ENCODE results near the gene ARFGEF2. TPM values are rescaled to one million over a fixed set of nuclear protein-coding genes. Genes with fewer than 3 reads are reported as not detected.
A peak's percentile ranks its signal among the peaks of the same experiment; 100 is the strongest.

ARFGEF2 gene
- total RNA-seq, 4 donors from 2014 or later: 29.9 to 84.7 (median 39.1) TPM

DNA sequence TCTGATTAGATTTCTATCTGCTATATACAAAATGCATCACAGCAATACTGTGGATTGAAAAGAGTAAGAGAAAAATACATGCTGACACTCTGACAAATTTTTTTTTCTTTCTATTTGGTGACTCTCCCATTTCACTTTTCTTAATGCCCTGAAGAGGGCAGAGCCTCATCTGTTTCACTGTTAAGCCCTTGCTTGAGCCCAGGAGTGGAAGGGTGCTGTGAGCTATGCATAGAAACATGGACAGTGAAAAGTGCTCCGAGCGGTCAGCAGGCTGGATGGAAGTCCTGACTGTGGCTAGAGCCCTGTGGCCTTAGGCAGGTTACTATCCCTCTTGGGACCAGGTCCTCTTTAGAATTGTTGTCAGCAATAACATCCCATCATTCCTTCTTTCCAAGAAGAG lies 107.2 kb downstream of the ARFGEF2 start:
- DNase-seq (ENCODE audit: low spot score in 2 of 2): peak in 1 of 2 donors; percentile 26
- no peaks in the 10 kb centered on the region for H3K9me3 ChIP-seq
- no peak for TF ChIP-seq POLR2A (IDR thresholded peaks at IDR 0.05)
- no peak for TF ChIP-seq EP300 (IDR thresholded peaks at IDR 0.05)
- TF ChIP-seq POLR2AphosphoS5 (IDR thresholded peaks at IDR 0.05): no peak
- TF ChIP-seq CTCF (IDR thresholded peaks at IDR 0.05): no peak
- H3K4me1 ChIP-seq: no peaks in the 10 kb centered on the region
- peaks cover 82% of the 10 kb centered on the region for H3K36me3 ChIP-seq
- WGBS: 72% methylated on average over 2 of the region's 2 CpGs
- H3K27ac ChIP-seq: no peak overlapping the region
- H3K27me3 ChIP-seq: no peaks in the 10 kb centered on the region
- no peak overlapping the region for H3K4me3 ChIP-seq

- no peak for DNase-seq (ENCODE audit: low spot score in 2 of 2)
- TF ChIP-seq POLR2A (IDR thresholded peaks at IDR 0.05) (no peak), EP300 (IDR thresholded peaks at IDR 0.05) (no peak), POLR2AphosphoS5 (IDR thresholded peaks at IDR 0.05) (no peak), CTCF (IDR thresholded peaks at IDR 0.05) (no peak)
- Histone ChIP-seq H3K27me3 (no peaks in the 10 kb centered on the region), H3K27ac (no peak overlapping the region), H3K9me3 (no peaks in the 10 kb centered on the region), H3K4me1 (no peaks in the 10 kb centered on the region), H3K36me3 (peaks cover 81% of the 10 kb centered on the region), H3K4me3 (no peak overlapping the region)
- WGBS: 92% methylated on average over 1 of the region's 1 CpG
These were observed 107.7 kb downstream of the ARFGEF2 start for GRCh38 chr20:49029203-49029602.

DNA sequence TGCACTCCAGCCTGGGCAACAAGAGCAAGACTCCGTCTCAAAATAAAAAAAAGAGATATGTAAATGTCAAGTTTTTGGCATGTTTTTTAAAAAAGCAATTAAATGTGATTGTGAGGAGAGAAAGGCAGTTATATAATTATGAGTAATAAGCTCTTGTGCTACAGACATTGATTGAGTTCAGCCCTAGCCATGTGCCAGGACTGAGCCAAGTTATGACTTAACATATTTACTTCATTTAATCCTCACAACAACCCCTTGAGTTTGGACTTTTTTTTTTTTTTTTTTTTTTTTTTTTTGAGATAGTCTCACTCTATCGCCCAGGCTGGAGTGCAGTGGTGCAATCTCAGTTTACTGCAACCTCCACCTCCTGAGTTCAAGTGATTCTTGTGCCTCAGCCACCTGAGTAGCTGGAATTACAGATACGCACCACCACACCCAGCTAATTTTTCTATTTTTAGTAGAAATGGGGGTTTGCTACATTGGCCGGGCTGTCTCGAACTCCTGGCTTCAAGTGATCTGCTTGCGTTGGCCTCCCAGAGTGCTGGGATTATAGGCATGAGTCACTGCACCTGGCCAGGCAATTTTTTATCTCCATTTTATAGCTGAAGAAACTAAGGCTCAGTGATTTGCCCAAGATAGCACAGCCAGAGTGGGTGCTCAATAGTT lies 109.6 kb downstream of the ARFGEF2 start:
- DNase-seq (ENCODE audit: low spot score in 2 of 2): peak in 1 of 2 donors; percentile 41
- TF ChIP-seq EP300 (IDR thresholded peaks at IDR 0.05): no peak
- TF ChIP-seq POLR2AphosphoS5 (IDR thresholded peaks at IDR 0.05): no peak
- no peak for TF ChIP-seq POLR2A (IDR thresholded peaks at IDR 0.05)
- no peak for TF ChIP-seq CTCF (IDR thresholded peaks at IDR 0.05)
- Histone ChIP-seq H3K4me3 (no peak overlapping the region), H3K27me3 (no peaks in the 10 kb centered on the region), H3K36me3 (peaks cover 77% of the 10 kb centered on the region), H3K27ac (no peak overlapping the region), H3K9me3 (no peaks in the 10 kb centered on the region), H3K4me1 (no peaks in the 10 kb centered on the region)
- WGBS: 53% methylated on average over 6 of the region's 6 CpGs

GRCh38 chr20:49032455-49032854 lies 110.9 kb downstream of the ARFGEF2 start:
- TF ChIP-seq EP300 (IDR thresholded peaks at IDR 0.05): no peak
- TF ChIP-seq POLR2A (IDR thresholded peaks at IDR 0.05): no peak
- TF ChIP-seq POLR2AphosphoS5 (IDR thresholded peaks at IDR 0.05): no peak
- TF ChIP-seq CTCF (IDR thresholded peaks at IDR 0.05): no peak
- Histone ChIP-seq H3K27me3 (no peaks in the 10 kb centered on the region), H3K4me1 (no peaks in the 10 kb centered on the region), H3K36me3 (peaks cover 65% of the 10 kb centered on the region), H3K9me3 (no peaks in the 10 kb centered on the region), H3K27ac (no peak overlapping the region), H3K4me3 (no peak overlapping the region)
- no peak for DNase-seq (ENCODE audit: low spot score in 2 of 2)
- WGBS: 93% methylated on average over 8 of the region's 8 CpGs

GRCh38 chr20:49034070-49034732 lies 112.7 kb downstream of the ARFGEF2 start:
- peak in 1 of 2 donors; percentile 38 for DNase-seq (ENCODE audit: low spot score in 2 of 2)

More at GRCh38 chr20:49034070-49034732, 112.7 kb downstream of the ARFGEF2 start:
- Histone ChIP-seq H3K4me3 (no peak overlapping the region), H3K27ac (no peak overlapping the region), H3K27me3 (no peaks in the 10 kb centered on the region), H3K4me1 (no peaks in the 10 kb centered on the region), H3K36me3 (peaks cover 48% of the 10 kb centered on the region), H3K9me3 (no peaks in the 10 kb centered on the region)
- TF ChIP-seq POLR2AphosphoS5 (IDR thresholded peaks at IDR 0.05) (no peak), POLR2A (IDR thresholded peaks at IDR 0.05) (no peak), EP300 (IDR thresholded peaks at IDR 0.05) (no peak), CTCF (IDR thresholded peaks at IDR 0.05) (no peak)
- 84% methylated on average over 7 of the region's 7 CpGs for WGBS
